VCaP (cell line): ENCODE results near the gene ZNF433.
"Not testable (repeated sequence)": the region's sequence is repeated elsewhere in the genome, so short reads cannot be mapped to it uniquely, and the experiment has no call there.

Experiments
- H3K27ac ChIP-seq: fragments of 450-650 bp; 2 replicates; pipeline ENCODE4 v1.5.1; 2017
- CTCF ChIP-seq: fragments of 450-650 bp; conservative IDR thresholded peaks from 2 replicates; pipeline ENCODE4 v1.5.1; 2017; ENCODE audit warnings: mild to moderate bottlenecking, moderate library complexity

The ZNF433 gene

GRCh38 chr19:12035220-12036172, at the start of gene ZNF433:
TSS of gene ZNF433 (minus strand) at chr19:12035679. CDS start at chr19:12035539, 140 bp downstream.
- peak within 1 kb of the TSS; percentile 91 for H3K27ac ChIP-seq
- no peak for TF ChIP-seq CTCF

- not testable (repeated sequence) for H3K27ac ChIP-seq
Measured at GRCh38 chr19:12083336-12083735, 47.9 kb upstream of the ZNF433 start.

- no peak overlapping the region for H3K27ac ChIP-seq
- no peak for TF ChIP-seq CTCF
Measured at GRCh38 chr19:12077375-12077774, 41.9 kb upstream of the ZNF433 start.

GRCh38 chr19:12076331-12076730, 40.9 kb upstream of the ZNF433 start:
- H3K27ac ChIP-seq = not testable (repeated sequence)

GRCh38 chr19:12075538-12076139, 40.2 kb upstream of the ZNF433 start:
- H3K27ac ChIP-seq = no peak overlapping the region
- TF ChIP-seq CTCF = no peak

- peak within 1 kb of the TSS; percentile 90 for H3K27ac ChIP-seq
Measured at GRCh38 chr19:12064590-12065538, 29.4 kb upstream of the ZNF433 start, which contains the start of gene ZNF844. TSS of gene ZNF844 (plus strand) at chr19:12064731. CDS start at chr19:12064874, 143 bp downstream.

GRCh38 chr19:12055784-12056183, 20.3 kb upstream of the ZNF433 start:
- H3K27ac ChIP-seq = no peak overlapping the region
- no peak for TF ChIP-seq CTCF

More at GRCh38 chr19:12064590-12065538, 29.4 kb upstream of the ZNF433 start, which contains the start of gene ZNF844:
- TF ChIP-seq CTCF = no peak
